ENCODE measurements around the gene PLLP. TPM values are rescaled to one million over a fixed set of nuclear protein-coding genes. Genes with fewer than 3 reads are reported as not detected.

Gene PLLP
- total RNA-seq, 1 experiment from 2014 or later: 2.7 TPM

DNA sequence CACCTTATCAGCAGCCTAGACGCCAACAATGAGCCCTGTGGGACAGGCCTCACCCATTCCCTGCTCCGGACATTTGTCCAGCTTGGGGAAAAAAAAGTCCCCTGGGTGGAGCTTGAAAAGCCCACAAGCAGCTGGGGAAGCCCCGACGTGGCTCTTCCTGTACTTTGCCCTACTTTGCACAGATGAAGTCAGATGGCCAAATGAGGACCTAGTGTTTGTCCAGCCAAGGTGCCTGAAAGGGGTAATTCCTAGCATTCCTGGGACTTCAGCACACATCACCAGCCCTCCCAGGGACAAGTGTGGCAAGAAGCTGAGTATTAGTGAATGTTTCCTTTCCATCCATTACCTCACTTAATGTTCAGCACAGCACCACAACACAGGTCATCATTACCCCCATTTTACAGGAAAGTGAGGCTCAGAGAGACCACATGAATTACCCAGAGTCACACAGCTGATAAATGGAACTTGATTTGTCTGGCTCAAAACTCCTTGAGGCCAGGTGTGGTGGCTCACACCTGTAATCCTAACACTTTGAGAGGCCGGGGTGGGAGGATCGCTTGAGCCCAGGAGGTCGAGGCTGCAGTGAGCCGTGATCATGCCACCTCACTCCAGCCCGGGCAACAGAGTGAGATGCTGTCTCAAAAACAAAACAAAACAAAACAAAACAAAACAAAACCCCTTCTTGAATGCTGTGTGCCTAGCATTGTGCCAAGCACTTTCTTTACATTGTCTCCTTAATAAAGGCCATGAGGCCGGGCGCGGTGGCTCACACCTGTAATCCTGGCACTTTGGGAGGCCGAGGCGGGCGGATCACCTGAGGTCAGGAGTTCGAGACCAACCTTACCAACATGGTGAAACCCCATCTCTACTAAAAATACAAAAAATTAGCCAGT, 19.9 kb upstream of the PLLP start:
- in situ Hi-C loops (cut with HindIII; ENCODE audit: low sequenced_read_pairs): no loop called here
- no peak for DNase-seq (ENCODE audit: low spot score)

DNA sequence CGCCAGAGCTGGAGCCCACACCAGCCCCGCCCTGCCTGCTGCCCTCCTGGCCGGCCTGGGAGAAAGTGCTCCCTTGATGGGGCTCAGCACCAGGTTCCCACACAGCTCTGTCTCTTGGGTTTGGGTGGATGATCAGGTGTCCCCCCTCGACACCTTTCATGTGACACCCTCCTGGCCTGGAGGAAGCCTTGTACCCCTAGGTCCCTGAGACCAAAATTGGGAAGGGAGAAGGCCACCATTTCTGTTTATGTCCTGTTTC, 19.4 kb upstream of the PLLP start:
- DNase-seq (ENCODE audit: low spot score): no peak
- in situ Hi-C loops (cut with HindIII; ENCODE audit: low sequenced_read_pairs): no loop called here

DNA sequence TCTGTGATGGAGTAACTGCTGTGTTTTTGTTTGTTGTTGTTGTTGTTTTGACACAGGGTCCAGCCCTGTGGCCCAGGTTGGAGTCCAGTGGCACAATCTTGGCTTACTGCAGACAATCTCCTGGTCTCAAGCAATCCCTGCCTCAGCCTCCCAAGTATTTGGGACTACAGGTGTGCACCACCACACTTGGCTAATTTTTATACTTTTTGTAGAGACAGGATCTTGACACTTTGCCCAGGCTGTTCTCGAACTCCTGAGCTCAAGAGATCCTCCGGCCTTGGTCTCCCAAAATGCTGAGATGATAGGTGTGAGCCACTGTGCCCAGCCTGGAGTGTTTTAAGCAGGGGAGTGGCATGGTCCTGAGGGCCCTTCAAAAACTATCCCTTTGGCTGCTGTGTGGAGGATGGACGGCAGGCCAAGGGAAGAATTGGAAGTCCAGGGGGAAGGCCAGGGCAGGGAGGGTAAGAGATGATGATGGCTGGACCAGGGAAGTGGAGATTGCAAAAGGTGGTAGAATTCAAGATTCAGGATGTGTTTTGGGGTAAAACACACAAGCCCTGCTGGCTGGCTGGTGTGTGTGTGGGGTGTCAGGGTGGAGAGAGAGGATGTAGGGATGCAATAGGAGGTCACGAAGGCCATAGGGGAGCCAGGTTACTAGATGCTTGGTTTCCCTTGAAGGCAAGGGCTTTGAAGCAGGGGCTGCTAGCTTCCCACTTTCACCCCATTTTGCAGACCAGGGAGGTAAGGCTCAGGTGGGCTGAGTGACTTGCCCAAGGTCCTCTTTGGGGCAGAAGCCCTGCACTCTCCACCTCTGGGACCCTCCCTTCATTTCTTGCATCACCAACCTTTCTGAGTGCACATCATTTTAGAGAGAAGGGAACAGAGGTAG, 18.8 kb upstream of the PLLP start:
- in situ Hi-C loops (cut with HindIII; ENCODE audit: low sequenced_read_pairs): no loop called here
- no peak for DNase-seq (ENCODE audit: low spot score)

DNA sequence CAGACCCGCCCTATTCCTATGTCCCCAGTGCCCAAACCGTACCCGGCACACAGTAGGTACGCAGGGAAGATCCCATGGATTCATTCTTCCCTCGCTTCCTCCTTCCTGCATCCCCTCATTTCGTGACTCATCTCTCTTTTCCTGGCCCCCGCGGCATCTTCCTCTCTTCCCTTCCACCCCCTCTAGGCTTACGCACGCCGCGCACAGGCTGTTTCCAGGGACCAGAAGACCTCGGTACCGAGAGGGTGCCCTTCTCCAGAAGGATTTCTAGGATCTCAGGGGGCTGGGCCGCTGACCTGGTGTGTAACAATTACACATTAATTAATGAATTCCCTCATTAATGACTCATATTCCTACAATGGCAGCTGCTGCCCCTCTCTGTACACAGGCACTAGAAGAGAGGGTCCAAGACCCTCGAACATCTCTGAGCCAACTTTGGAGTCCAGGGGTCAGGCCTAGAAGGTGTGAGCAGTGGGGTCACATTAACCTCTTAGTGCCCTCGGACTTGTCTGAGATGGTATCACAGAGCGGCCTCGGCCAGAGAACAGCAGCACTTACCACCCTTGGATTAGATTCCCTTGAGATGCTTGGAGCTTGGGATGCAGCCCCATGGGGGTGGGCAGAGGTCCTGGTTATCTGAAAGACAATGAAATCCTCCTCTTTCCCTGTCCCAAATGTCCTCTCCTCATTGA, 16.8 kb upstream of the PLLP start:
- no peak for DNase-seq (ENCODE audit: low spot score)

DNA sequence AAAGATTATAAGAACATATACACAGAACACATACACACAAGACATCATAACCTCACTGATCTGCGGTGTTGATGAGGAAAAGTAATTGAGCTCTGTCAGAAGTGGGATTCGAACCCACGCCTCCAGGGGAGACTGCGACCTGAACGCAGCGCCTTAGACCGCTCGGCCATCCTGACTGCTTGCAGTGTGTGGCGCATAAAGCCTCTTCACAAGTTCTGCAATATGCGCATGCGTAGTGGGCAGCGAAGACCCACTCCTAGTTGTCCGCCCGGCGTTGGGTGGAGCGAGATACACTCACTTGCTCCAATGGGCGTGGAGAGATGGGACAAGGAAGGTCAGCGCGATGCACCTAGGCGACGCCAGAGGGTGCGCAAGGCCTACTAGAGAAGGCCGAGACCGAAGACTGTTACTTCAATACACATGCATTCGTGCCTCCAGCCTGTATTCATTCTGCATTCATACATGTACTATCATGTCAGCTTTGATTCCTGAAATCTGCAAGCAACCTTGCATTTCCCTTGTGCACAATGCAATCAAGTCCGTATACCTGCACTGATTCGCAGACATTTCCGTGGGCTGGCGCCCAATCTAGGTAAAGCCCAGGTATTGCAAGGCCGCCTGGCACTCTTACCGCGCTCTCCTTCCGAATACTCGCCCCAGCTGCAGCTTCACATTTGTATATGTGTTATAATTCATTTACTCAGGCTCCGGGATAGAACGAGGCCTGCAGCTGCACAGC, 16.1 kb upstream of the PLLP start:
- peak; percentile 99 for DNase-seq (ENCODE audit: low spot score)
- in situ Hi-C loops (cut with HindIII; ENCODE audit: low sequenced_read_pairs): no loop called here

More for the DNA sequence above, 16.8 kb upstream of the PLLP start:
- in situ Hi-C loops (cut with HindIII; ENCODE audit: low sequenced_read_pairs): no loop called here

DNA sequence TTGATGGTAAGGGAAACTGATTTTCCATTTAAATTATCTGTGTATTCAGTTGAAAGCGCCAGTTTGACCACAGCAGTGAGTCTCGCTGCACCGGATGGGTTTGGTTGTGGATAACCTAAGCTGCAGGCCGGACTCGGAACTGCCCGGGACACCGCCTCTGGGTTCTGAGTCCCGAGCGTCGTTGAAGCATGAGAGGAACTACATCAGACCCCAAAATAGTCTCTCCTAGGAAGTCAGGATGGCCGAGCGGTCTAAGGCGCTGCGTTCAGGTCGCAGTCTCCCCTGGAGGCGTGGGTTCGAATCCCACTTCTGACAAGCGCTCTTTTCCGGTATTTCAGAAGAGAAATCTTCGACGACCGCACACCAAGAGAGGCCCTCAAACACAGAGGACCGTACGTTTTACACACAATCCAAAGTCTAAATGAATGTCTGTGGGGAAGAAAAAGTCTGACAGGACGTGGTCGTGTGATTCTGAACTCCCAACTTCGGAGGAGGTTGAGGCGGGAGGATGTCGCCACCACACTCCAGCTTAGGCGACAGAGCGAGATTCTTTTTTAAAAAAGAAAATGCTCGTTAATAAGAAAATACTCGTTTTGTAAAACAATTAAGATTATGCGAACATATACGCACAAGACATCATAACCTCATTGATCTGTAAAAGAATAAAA, 15.4 kb upstream of the PLLP start:
- in situ Hi-C loops (cut with HindIII; ENCODE audit: low sequenced_read_pairs): no loop called here
- peak; percentile 96 for DNase-seq (ENCODE audit: low spot score)

DNA sequence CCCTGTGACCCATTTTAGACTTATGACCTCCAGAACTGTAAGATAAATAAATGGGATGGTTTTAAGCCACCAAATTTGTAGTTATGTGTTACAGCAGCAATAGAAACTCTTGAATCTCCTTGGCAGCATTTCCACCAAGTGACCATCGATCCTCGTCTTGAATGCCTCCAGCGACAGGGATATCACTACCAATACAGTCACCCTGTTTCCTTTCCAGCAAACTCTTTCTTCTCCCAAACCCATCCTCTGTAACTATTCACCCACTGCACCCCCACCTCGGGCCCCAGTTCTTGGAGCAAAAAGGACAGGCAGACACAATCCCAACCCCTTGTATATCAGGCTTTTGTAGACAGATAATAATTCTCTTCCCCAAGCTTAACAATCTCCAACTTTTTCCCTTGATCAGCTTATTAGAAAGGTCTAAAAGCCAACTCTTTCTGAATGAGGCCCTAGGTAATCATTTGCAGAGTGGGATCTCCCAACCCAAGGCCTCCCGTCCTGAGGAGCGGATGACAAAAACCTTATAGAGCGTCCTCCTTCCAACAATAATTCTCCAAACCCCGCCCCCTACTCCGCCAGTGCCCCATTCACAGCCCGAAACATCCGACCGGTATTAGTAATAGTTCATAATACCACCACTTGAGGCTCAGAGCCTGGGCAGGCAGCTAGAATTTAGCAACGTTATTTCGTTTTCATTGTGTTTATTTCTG, 14.7 kb upstream of the PLLP start:
- no peak for DNase-seq (ENCODE audit: low spot score)
- in situ Hi-C loops (cut with HindIII; ENCODE audit: low sequenced_read_pairs): no loop called here

DNA sequence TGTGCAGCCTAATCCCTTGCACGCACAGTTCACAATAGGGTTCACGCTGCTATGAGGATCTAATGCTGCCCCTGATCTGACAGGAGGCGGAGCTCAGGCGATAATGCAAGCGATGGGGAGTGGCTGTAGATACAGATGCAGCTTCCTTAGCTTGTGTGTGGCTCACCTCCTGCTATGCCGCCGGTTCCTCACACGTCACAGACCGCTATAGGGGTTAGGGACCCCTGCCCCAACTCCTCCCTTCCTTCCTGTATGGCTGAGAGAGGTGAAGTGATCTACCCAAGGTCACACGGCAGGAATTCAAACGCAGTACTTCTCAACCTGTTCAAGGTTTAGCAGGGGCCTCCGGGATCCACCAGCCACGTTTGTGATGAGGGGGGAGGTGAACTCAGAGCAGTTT, 13.4 kb upstream of the PLLP start:
- in situ Hi-C loops (cut with HindIII; ENCODE audit: low sequenced_read_pairs): no loop called here
- DNase-seq (ENCODE audit: low spot score): no peak

DNA sequence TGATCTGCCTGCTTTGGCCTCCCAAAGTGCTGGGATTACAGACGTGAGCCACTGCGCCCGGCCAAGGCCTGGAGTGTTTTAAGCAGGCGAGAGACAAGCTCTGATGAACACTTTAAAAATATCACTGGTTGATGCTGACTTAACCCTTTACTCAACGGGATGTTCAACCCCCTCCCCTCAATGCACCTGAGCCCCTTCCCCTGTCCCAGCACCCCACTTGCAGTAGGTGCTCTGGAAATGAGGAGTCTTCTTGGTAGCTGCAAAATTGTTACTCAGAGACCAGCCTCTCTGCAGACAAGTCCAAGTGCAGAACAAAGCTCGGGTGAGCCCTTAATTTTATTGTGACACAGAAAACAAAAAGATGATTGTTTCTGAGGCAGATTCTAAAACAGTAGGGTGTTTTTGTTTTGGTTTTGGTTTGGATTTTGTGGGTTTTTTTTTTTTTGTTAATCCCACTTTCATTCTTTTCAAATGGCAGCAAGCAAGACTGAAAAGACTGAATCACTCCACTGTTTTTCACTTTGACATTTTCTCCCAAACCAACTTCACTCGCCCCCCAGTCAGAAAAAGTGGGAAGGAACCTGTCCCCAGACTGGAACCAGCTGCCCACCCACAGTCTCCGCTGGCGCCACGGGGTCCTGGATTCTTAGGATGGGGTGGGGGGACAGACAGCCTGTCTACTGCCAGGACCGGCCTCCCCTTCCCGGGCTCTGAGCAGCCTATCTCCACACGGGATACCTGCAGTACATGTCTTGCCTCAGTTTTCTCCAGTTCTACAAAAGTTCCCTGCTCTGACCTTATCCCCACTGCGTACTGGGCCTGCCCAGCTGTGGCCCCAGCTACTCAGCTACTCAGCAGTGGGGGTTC, 5.2 kb upstream of the PLLP start:
- no peak for DNase-seq (ENCODE audit: low spot score)
- in situ Hi-C loops (cut with HindIII; ENCODE audit: low sequenced_read_pairs): no loop called here

DNA sequence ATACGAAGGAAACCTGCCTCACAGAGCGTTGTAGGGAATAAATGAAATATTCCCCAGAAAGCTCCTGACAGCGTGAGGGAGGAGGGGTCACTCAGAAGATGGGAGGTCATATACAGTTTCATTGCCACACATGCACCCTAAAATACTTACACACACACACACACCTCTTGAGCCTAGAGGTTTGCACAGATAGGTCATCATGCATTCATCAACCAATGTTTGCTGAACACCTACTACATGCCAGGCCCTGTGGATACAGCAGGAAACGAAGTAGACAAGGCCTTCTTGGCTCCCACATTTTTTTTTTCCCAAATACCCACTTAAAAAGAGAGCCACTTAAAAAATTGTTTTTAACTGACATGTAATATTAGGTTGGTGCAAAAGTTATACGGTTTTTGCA, 907 bp upstream of the PLLP start:
- in situ Hi-C loops (cut with HindIII; ENCODE audit: low sequenced_read_pairs): no loop called here
- DNase-seq (ENCODE audit: low spot score): no peak

DNA sequence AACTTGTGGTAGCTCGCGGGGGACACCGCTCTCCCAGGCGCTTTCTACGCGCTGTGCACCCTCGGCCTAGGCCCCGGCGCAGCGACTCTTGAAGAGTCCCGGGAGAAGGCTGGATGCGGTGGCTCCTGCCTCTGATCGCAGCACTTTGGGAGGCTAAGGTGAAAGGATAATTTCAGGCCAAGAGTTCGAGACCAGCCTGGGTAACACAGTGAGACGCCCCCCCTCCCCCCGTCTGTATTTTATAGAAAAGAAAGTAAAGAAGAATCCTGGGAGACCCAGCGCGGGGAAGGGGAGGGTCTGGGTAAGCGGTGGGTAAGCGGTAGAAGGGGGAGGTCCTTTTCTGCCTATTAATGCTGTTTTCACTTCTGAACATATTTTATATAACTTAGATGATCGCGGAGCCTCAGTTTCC, 486 bp upstream of the PLLP start:
- DNase-seq (ENCODE audit: low spot score): no peak
- in situ Hi-C loops (cut with HindIII; ENCODE audit: low sequenced_read_pairs): no loop called here

DNA sequence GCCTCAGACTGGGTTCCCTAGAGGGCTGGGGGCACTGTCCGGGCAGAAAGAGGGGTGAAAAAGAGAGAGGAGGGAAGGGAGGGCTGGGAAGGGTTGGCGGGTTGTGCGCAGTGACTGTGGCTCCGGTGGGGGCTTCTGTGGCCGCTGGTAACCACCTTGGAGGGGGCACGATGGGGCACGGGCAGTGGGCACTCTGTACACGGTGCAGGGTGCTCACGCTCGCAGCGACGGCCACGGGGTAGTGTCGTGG, 588 bp downstream of the PLLP start:
- DNase-seq (ENCODE audit: low spot score): no peak
- in situ Hi-C loops (cut with HindIII; ENCODE audit: low sequenced_read_pairs): no loop called here

DNA sequence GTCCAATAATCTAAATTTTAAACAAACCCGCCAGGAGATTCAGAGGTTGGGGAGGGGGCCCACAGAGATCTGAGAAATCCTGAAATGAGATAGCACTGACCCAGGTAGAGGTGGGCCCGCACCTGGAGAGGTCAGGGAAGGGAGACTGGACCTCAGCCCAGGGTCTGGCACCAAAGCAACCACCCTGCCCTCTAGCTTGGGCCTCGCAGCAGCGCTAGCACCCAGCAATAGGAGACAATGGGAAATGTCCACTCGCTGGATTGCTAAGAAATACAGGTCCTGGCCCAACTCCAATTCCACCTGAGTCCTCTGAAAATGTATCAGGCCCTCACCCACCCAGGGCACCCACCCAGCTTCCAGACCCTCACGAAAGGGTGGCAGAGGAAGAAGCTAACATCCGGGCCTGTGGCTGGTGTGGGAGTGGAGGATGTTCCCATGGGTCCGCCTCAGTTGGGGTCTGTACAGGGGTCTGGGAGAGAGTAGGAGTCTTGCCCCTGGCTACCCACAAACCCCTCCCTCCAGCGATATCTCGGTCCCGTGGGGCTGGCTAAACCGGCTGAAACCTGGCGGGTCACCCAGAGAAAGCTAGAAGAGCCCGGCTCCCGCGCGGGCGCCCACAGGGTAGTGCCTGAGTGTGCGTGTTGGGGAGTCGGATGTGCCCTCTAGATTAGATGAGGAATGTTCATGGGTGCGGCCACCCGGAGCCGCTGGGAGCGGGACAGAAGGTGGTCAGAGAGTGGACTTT, 1.1 kb downstream of the PLLP start:
- in situ Hi-C loops (cut with HindIII; ENCODE audit: low sequenced_read_pairs): no loop called here
- DNase-seq (ENCODE audit: low spot score): no peak

DNA sequence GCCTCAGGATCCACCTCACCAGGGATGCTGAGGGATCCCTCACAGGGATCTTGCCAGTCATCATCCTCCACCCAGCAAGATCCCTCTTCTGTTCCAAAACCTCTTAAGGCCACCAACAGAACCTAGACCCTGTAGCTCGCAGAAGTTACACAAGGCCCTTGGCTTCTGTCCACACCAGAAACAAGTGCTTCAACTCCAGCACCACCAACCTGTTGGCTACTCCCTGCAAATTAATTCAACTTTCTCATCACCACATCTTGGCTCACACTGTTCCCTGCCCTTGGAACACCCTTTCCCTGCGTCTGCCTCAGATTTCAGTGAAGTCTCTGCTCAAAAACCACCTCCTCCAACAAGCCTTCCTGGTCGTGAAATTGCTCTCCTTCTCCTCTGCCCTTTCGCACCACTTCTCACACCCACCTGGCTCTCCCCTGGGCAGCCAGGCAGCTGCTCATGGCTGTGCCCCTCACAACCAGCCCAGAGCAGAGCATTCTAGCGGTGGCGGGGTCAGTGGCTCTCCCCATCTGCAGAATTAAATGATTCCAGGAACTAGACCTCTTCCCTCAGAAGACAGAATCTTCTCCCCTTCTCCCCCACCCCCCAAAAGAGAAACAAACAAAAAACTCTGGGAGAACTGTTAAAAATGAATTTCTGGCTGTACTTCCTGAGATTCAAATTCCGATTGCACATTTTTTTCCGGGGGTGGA, 1.8 kb downstream of the PLLP start:
- DNase-seq (ENCODE audit: low spot score): no peak
- in situ Hi-C loops (cut with HindIII; ENCODE audit: low sequenced_read_pairs): no loop called here

DNA sequence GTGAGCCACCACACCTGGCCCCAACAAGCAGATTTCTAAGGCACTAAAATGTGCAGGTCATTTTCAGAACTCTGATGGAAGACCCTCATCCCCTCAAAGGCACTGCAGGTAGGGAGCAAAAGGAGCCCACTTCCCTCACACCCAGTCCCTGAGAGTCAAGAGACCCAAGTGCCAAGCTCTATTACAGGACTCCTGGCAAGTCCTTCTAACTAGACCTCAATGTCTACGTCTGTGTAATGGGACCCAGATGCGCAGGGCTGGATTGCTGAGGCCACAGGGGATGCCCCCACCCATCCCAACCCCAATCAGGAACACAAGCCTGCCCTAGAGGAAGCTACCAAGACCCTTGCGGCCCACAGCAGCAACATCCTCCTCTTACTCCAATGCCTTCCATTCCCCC, 2.7 kb downstream of the PLLP start:
- DNase-seq (ENCODE audit: low spot score): no peak
- in situ Hi-C loops (cut with HindIII; ENCODE audit: low sequenced_read_pairs): no loop called here

DNA sequence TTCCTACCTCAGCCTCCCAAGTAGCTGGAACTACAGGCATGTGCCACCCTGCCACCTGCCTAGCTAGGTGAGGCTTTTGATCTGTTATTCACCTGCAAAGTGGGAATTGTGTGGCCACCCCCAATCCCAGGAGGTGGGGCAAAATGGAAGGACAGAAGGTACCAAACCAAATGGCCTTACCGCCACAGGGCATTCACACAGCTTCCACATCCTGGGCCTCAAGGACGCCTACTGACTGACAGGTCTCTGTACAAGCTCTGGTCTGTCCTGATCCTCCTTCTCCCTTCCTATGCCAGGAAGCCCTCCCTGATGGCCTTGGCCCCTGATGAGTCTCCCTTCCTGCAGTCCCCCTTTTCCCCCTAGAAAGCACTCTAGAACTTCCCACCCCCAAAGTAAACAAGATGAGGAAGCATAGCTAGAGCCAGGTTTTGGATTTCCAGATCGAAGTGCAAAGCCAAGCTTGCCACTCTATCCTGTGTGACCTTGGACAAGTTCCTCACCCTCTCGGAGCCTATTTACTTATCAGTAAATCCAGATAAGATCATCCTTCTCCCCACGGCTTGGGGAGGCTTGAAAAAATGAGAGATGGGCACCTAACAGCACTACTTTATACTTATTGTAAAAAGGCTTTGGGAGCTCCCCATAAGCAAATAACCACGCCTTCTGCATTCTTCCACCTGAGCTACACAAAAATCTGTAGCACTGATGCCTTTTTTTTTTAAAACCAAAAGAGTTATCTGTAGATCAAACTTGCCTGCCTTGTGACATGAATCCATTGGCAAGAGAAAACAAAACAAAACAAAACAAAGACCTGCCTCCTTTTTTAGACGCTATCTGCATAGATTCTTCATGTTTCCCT, 4.5 kb downstream of the PLLP start:
- in situ Hi-C loops (cut with HindIII; ENCODE audit: low sequenced_read_pairs): no loop called here
- DNase-seq (ENCODE audit: low spot score): no peak
